B cell (primary cell): ENCODE measurements around the gene NAE1. TPM values are rescaled to one million over a fixed set of nuclear protein-coding genes. Genes with fewer than 3 reads are reported as not detected.

Experiments
- ATAC-seq: fragments of 200-7000 bp; cut with Tn5 transposase; one replicate; pipeline ENCODE4 v1.10.0; 2021; ENCODE audit warnings: low read depth, mild to moderate bottlenecking, moderate number of reproducible peaks, moderate library complexity
- CTCF ChIA-PET: fragments of 350-600 bp; sonication (Branson Sonifier 250); formaldehyde crosslinking; loops from one replicate; lab custom pipeline; 2021; ENCODE audit warnings: antibody characterized with exemption, inconsistent platforms; lab: Charles Lee
- POLR2A ChIA-PET: fragments of 350-600 bp; sonication (Branson Sonifier 250); formaldehyde crosslinking; loops from one replicate; lab custom pipeline; 2021; ENCODE audit warnings: antibody characterized with exemption; lab: Charles Lee
- DNase-seq: peaks from one replicate; pipeline ENCODE4 v3.0.0; 2013
- H2AFZ ChIP-seq: 2 replicates; pipeline ENCODE4 v1.6.1; 2012; ENCODE audit warnings: mild to moderate bottlenecking, low read depth, low read length; ENCODE audit not compliant: insufficient read depth, poor library complexity, severe bottlenecking
- H3K27ac ChIP-seq, 2 donors: 1 replicate in 1 of 2; 2 replicates in 1 of 2; pipeline ENCODE4 v1.5.1; 2012 to 2013; ENCODE audit warnings: low read length in 2 of 2, mild to moderate bottlenecking in 2 of 2, moderate library complexity in 1 of 2
- H3K27me3 ChIP-seq, 4 experiments: fragments of 200-600 bp in 1 of 4; sonication (generic) in 1 of 4; replicated peaks in 1 of 4; 1 replicate in 2 of 4; 2 replicates in 2 of 4; pipeline versions ENCODE4 v1.6.1 to v1.7.0; 2013 to 2016; ENCODE audit warnings: low read length in 3 of 4, mild to moderate bottlenecking in 2 of 4, mixed read lengths in 1 of 4, moderate library complexity in 1 of 4; ENCODE audit not compliant: insufficient read depth in 4 of 4, control insufficient read depth in 3 of 4; ENCODE audit errors: control extremely low read depth in 1 of 4
- H3K36me3 ChIP-seq, 2 experiments: replicated peaks in 1 of 2; 1 replicate in 1 of 2; 2 replicates in 1 of 2; pipeline versions ENCODE4 v1.6.1 to v1.7.1; 2013; ENCODE audit warnings: low read length in 1 of 2; ENCODE audit not compliant: insufficient read depth in 2 of 2, control insufficient read depth in 1 of 2; ENCODE audit errors: control extremely low read depth in 1 of 2, extremely low read depth in 1 of 2
- H3K4me1 ChIP-seq, 2 donors: fragments of 200-600 bp in 1 of 2; sonication (generic) in 1 of 2; 1 replicate in 1 of 2; 2 replicates in 1 of 2; pipeline versions ENCODE4 v1.5.1 to v1.6.1; 2013 to 2017; ENCODE audit warnings: low read length in 2 of 2; ENCODE audit not compliant: control insufficient read depth in 2 of 2, insufficient read depth in 2 of 2
- H3K4me2 ChIP-seq: replicated peaks from 2 replicates; pipeline ENCODE3; 2012; ENCODE audit warnings: mild to moderate bottlenecking, low read depth, low read length; ENCODE audit not compliant: poor library complexity, severe bottlenecking
- H3K4me3 ChIP-seq, 5 experiments: fragments of 200-600 bp in 1 of 5; sonication (generic) in 1 of 5; 1 replicate in 3 of 5; 2 replicates in 2 of 5; pipeline versions ENCODE4 v1.5.1 to v1.7.0; 2011 to 2016; ENCODE audit warnings: low read length in 4 of 5, mild to moderate bottlenecking in 4 of 5, low read depth in 2 of 5, control low read depth in 1 of 5, moderate library complexity in 1 of 5; ENCODE audit not compliant: insufficient read depth in 1 of 5; ENCODE audit errors: control extremely low read depth in 1 of 5, extremely low read depth in 1 of 5
- H3K79me2 ChIP-seq: fragments of 200-600 bp; sonication (generic); one replicate; pipeline ENCODE4 v1.6.0; 2016; ENCODE audit warnings: low read length; ENCODE audit not compliant: control insufficient read depth, insufficient read depth
- H3K9ac ChIP-seq: fragments of 200-600 bp; sonication (generic); 2 replicates; pipeline ENCODE4 v1.6.1; 2017; ENCODE audit warnings: mild to moderate bottlenecking, low read length, moderate library complexity
- H3K9me3 ChIP-seq, 3 donors: one replicate each; pipeline versions ENCODE4 v1.6.1 to v1.7.1; 2013; ENCODE audit warnings: low read length in 2 of 3; ENCODE audit not compliant: control insufficient read depth in 2 of 3, insufficient read depth in 1 of 3; ENCODE audit errors: control extremely low read depth in 1 of 3
- H4K20me1 ChIP-seq: 2 replicates; pipeline ENCODE4 v1.6.0; 2012; ENCODE audit warnings: mild to moderate bottlenecking, low read length; ENCODE audit not compliant: insufficient read depth, control insufficient read depth, poor library complexity, severe bottlenecking
- H3K27ac Mint-ChIP-seq: one replicate; pipeline ENCODE4 v1.8.0; 2021; ENCODE audit warnings: mixed read lengths
- H3K27me3 Mint-ChIP-seq: one replicate; pipeline ENCODE4 v1.8.0; 2021; ENCODE audit warnings: mixed read lengths
- H3K4me1 Mint-ChIP-seq: one replicate; pipeline ENCODE4 v1.8.0; 2021; ENCODE audit warnings: mixed read lengths
- H3K4me3 Mint-ChIP-seq: one replicate; pipeline ENCODE4 v1.8.0; 2021; ENCODE audit warnings: mixed read lengths
- H3K9me3 Mint-ChIP-seq: one replicate; pipeline ENCODE4 v1.8.0; 2022; ENCODE audit warnings: mixed read lengths; ENCODE audit not compliant: insufficient read depth
- EZH2 ChIP-seq: IDR thresholded peaks from 2 replicates; pipeline ENCODE4 v1.6.1; 2012; ENCODE audit warnings: borderline replicate concordance, low read depth, mild to moderate bottlenecking, moderate library complexity, low read length; ENCODE audit not compliant: insufficient read depth, poor library complexity, severe bottlenecking
- WGBS: methylation state at CpG from one replicate; pipeline ENCODE4 v1.1.5; 2013; ENCODE audit warnings: missing lambda C conversion rate; ENCODE audit not compliant: insufficient coverage; 5-methylcytosine and 5-hydroxymethylcytosine counted together
- intact Hi-C: fragments of 100-400 bp; cut with micrococcal nuclease; formaldehyde crosslinking; loops from one replicate; pipeline ENCODE4 v1.10.0; 2022
- polyA plus RNA-seq: library from polyadenylated mRNA; depleted of rRNA; stranded (reverse); fragments of >200 nt; gene quantifications from 2 replicates; pipeline ENCODE4 v1.2.3, GENCODE V29; 2012
- total RNA-seq, 2 donors: library from RNA; stranded (reverse); fragments of 120-200 nt in 1 of 2; gene quantifications; 1 replicate in 1 of 2; 2 replicates in 1 of 2; pipeline versions ENCODE4 v1.2.3 to v1.2.4, GENCODE V29; 2013 to 2022
- TF ChIP-seq, protein P1 (sequence below): fragments of 200-600 bp; IDR thresholded peaks from one replicate; pipeline ENCODE4 v1.8.0; 2022; ENCODE audit warnings: antibody characterized with exemption, mild to moderate bottlenecking

The NAE1 gene
- total and polyA plus RNA-seq, 2 donors (not counting 1 experiment from before 2014, with no cell fraction given), result 19.3 to 57.6 TPM

- Histone ChIP-seq H3K4me2 (no peak overlapping the region), H3K36me3 (no peaks in the 10 kb centered on the region), H3K9me3 (no peaks in the 10 kb centered on the region), H3K79me2 (no peaks in the 10 kb centered on the region), H3K4me1 (no peaks in the 10 kb centered on the region), H3K27ac (no peak overlapping the region), H2AFZ (no peak overlapping the region), H4K20me1 (no peaks in the 10 kb centered on the region), H3K27me3 (peaks cover 0 to 3% (median 0%) of the 10 kb centered on the region in 4 experiments), H3K9ac (no peak overlapping the region), H3K4me3 (no peak overlapping the region)
- no peak for ATAC-seq
- DNase-seq, result no peak
- no peaks in the 10 kb centered on the region for H3K27me3 Mint-ChIP-seq
- 100% methylated on average over 4 of the region's 8 CpGs for WGBS
- POLR2A ChIA-PET, result no interaction called here
- intact Hi-C loops, result no loop called here
- CTCF ChIA-PET, result interaction anchor here (1.5 to 1.6 kb wide), 2 partner anchors 11 to 23 kb away, joined by 3 to 4 read pairs; no protein-coding TSS in a partner anchor
- no peaks in the 10 kb centered on the region for H3K4me1 Mint-ChIP-seq
- TF ChIP-seq, protein P1, sequence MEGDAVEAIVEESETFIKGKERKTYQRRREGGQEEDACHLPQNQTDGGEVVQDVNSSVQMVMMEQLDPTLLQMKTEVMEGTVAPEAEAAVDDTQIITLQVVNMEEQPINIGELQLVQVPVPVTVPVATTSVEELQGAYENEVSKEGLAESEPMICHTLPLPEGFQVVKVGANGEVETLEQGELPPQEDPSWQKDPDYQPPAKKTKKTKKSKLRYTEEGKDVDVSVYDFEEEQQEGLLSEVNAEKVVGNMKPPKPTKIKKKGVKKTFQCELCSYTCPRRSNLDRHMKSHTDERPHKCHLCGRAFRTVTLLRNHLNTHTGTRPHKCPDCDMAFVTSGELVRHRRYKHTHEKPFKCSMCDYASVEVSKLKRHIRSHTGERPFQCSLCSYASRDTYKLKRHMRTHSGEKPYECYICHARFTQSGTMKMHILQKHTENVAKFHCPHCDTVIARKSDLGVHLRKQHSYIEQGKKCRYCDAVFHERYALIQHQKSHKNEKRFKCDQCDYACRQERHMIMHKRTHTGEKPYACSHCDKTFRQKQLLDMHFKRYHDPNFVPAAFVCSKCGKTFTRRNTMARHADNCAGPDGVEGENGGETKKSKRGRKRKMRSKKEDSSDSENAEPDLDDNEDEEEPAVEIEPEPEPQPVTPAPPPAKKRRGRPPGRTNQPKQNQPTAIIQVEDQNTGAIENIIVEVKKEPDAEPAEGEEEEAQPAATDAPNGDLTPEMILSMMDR, result no peak
- TF ChIP-seq EZH2, result no peak
- H3K4me3 Mint-ChIP-seq, result no peak overlapping the region
- no peaks in the 10 kb centered on the region for H3K9me3 Mint-ChIP-seq
- no peak overlapping the region for H3K27ac Mint-ChIP-seq
Observed at GRCh38 chr16:66862023-66862520, 31.3 kb upstream of the NAE1 start.

DNA sequence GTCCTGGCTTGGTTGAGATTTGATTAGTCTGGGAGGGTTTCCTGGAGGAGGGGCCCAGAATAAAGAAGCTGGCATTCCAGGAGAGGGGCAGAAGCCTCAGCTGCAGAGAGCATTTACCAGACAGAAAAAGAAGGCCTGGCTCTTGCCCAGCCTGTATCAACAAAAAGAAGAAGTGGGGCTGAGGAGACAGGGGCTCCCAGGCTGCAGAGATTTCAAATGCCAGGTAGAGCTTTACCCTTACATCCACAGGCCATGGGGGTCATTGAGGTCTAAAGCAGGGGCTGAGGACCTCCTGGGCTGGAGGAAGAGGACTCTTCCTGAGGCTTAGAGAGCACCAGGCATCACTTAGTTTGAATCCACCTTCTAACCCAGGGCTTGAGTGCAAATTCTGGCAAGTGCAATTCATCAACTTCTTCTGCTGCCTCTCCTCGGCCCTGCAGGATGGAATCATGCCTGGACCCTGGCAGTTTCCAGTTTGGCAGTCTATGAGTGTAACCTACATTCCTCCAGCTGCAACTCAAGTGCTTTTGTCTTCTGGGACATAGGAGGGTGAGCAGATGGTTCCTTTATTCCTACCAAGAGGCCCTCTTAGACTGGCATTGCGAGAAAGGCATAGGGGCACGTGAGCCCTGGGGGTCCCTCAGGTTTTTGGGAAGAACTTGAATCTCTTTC lies 28.8 kb upstream of the NAE1 start:
- Mint-ChIP-seq H3K27me3 (no peaks in the 10 kb centered on the region), H3K27ac (no peak overlapping the region), H3K4me1 (no peaks in the 10 kb centered on the region), H3K9me3 (no peaks in the 10 kb centered on the region), H3K4me3 (no peak overlapping the region)
- H3K36me3 ChIP-seq, result no peaks in the 10 kb centered on the region
- no peaks in the 10 kb centered on the region for H3K79me2 ChIP-seq
- intact Hi-C loops, result no loop called here
- POLR2A ChIA-PET, result no interaction called here
- CTCF ChIA-PET, result interaction anchor here (1.1 to 4.7 kb wide), 4 partner anchors 8 to 453 kb away, joined by 3 to 29 read pairs (median 6); partner anchors contain the start of gene NAE1
- H3K4me1 ChIP-seq, result no peaks in the 10 kb centered on the region
- WGBS, result 100% methylated on average over 3 of the region's 3 CpGs
- TF ChIP-seq, protein P1, result no peak
- no peak for TF ChIP-seq EZH2
- no peak overlapping the region for H3K4me2 ChIP-seq
- no peaks in the 10 kb centered on the region for H4K20me1 ChIP-seq
- no peak overlapping the region for H3K27ac ChIP-seq
- no peak overlapping the region for H2AFZ ChIP-seq
- no peaks in the 10 kb centered on the region for H3K27me3 ChIP-seq
- no peak overlapping the region for H3K4me3 ChIP-seq
- no peak for DNase-seq
- no peak overlapping the region for H3K9ac ChIP-seq
- no peak for ATAC-seq
- H3K9me3 ChIP-seq, result no peaks in the 10 kb centered on the region
